ENCODE measurements around the gene PDGFD.

PDGFD gene

GRCh38 chr11:103901656-103902055, 262.3 kb downstream of the PDGFD start:
- no peak for TF ChIP-seq CTCF (IDR thresholded peaks at IDR 0.05; ENCODE audit: low read depth, low read length, missing control alignments)
- no peak overlapping the region for H3K4me3 ChIP-seq (ENCODE audit: low read depth, low read length)
- in situ Hi-C loops (cut with HindIII; ENCODE audit: low sequenced_read_pairs) = no loop called here
- no peak for DNase-seq (ENCODE audit: low read depth)

GRCh38 chr11:103898577-103899336, 265.2 kb downstream of the PDGFD start:
- in situ Hi-C loops (cut with HindIII; ENCODE audit: low sequenced_read_pairs) = no loop called here
- no peak for DNase-seq (ENCODE audit: low read depth)
- no peak overlapping the region for H3K4me3 ChIP-seq (ENCODE audit: low read depth, low read length)
- no peak for TF ChIP-seq CTCF (IDR thresholded peaks at IDR 0.05; ENCODE audit: low read depth, low read length, missing control alignments)

DNA sequence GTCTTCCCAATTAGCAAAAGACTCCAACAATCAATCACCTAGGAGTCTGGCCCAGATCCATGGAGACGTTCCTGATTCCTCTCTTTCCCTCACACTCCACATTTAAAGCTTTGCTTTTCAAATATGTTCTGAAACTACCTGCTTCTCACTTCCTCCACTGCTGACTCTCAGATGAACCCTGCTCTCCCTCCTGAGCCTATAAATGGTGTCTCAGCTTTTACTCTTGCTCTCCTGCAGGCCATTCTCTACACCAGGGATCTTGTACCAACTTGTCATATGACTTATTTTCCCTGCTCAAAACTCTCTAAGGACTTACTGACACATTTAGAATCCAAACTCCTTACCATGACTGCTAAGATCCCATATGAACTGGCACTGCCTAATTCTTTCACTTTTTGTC, 265.9 kb downstream of the PDGFD start:
- in situ Hi-C loops (cut with HindIII; ENCODE audit: low sequenced_read_pairs) = no loop called here

DNA sequence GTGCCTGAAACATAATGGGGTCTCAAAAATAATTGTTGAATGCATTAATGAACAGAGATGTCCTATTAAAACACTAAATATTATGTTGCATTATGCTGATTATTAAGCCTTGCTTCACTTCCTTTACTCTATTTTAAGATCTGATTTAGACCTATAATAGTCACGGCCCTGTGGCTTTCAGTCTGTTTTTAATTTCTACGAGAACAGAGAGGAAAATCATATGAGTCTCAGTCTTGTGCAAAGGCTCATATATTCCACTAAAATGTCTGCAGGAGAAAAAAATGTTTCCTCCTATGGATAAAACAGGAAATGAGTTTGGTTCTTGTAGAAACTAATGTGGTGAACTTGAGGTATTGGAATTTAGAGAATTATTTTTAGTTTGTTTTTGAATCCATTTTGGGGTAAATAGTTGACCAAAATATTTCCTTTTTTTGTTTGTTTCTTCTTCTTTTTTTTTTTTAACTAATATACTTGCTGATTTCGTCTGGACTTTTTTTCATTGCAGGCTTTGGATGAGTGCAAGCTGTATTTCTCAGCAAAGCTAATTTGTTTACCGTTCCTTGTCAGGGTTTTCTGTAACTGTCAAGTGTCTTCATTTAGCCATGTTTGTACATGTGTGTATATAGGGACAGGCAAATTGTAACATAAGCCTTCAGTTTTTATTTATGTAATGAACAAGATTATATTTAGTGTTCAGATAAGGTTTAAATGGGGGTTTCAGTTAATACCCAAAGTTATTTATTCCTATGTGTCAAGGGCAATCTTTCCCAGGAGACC, 266.6 kb downstream of the PDGFD start:
- no peak for TF ChIP-seq CTCF (IDR thresholded peaks at IDR 0.05; ENCODE audit: low read depth, low read length, missing control alignments)
- H3K4me3 ChIP-seq (ENCODE audit: low read depth, low read length) = no peak overlapping the region
- DNase-seq (ENCODE audit: low read depth) = no peak
- in situ Hi-C loops (cut with HindIII; ENCODE audit: low sequenced_read_pairs) = no loop called here

More for the DNA sequence above, 265.9 kb downstream of the PDGFD start:
- no peak for TF ChIP-seq CTCF (IDR thresholded peaks at IDR 0.05; ENCODE audit: low read depth, low read length, missing control alignments)
- H3K4me3 ChIP-seq (ENCODE audit: low read depth, low read length) = no peak overlapping the region
- DNase-seq (ENCODE audit: low read depth) = no peak

GRCh38 chr11:103895106-103895505, 268.8 kb downstream of the PDGFD start:
- TF ChIP-seq CTCF (IDR thresholded peaks at IDR 0.05; ENCODE audit: low read depth, low read length, missing control alignments) = no peak
- no peak for DNase-seq (ENCODE audit: low read depth)
- in situ Hi-C loops (cut with HindIII; ENCODE audit: low sequenced_read_pairs) = no loop called here
- no peak overlapping the region for H3K4me3 ChIP-seq (ENCODE audit: low read depth, low read length)

DNA sequence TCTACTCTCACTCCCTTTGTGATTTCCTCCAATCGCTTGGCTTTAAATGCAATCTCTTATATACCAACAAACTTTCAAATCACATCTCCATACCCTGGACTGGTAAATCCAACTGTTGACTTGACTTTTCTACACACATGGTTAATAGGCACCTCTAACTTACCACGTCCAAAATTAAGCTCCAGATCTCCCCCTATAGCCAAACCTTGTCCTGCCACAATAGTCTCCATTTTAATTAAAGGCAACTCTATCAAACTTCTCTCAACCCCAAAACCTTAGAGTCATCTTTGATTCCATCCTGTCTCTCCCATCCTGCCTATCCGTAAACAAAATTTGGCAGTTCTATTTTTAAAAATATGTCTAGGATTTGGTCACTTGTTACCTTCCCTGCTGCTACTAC, 269.3 kb downstream of the PDGFD start:
- DNase-seq (ENCODE audit: low read depth) = no peak
- in situ Hi-C loops (cut with HindIII; ENCODE audit: low sequenced_read_pairs) = no loop called here
- no peak for TF ChIP-seq CTCF (IDR thresholded peaks at IDR 0.05; ENCODE audit: low read depth, low read length, missing control alignments)
- H3K4me3 ChIP-seq (ENCODE audit: low read depth, low read length) = no peak overlapping the region

Data from astrocyte of the cerebellum (primary cell).